ENCODE results near the gene NDUFA3. TPM values are rescaled to one million over a fixed set of nuclear protein-coding genes. Genes with fewer than 3 reads are reported as not detected.

NDUFA3 gene
- total and polyA plus RNA-seq, 11 donors: 32.2 to 1,519 (median 299) TPM

DNA sequence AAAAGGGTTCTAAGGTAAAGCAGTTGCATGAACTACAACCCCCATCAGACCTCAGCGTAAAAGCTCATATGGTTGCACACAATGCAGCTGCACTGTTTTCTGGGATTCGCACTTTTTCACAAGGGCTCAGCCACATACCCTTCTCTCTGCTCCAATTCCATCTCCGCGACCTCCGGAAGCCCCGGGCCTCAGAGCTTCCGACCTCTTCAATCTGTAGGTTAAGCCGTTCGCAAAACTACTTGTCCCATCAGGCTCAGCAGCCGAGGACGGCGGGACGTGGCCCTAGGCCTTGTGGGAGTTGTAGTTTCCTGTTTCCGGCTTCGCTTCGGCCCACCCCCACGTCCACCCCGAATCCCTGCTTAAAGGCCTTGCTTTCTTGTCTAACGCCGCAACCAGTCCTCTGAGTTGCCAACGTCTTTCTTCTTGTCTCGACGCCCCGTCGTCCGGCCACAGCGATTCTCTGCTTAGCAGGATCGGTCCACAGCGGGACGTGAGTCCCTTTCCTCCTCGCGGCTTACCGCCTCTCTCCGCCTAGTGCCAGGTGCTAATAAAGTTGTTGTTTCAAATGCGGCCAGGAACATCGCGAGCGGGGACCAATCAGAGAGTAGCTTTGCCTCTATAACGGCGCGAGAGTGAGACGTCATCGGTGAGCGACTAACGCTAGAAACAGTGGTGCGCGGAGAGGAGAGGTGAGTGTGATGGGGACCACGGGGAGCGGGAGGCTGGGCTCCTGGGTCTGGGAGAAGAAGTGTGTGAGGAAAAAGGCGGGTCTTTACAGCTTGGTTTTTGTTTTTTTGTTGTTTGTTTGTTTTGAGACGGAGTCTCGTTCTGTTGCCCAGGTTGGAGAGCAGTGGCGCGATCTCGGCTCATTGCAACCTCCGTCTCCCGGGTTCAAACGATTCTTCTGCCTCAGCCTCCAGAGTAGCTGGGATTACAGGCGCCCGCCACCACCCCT lies 12.7 kb downstream of the NDUFA3 start, which contains the start of the genes PRPF31 and TFPT:
PRPF31 (plus strand) TSS at position 646 of the 955 bp plus-strand sequence. CDS start 2,525 bp downstream, outside the sequence.
TFPT (minus strand) TSS at position 549 of the 955 bp plus-strand sequence; CDS start at position 161, 388 bp downstream.
- TF ChIP-seq, protein P1, sequence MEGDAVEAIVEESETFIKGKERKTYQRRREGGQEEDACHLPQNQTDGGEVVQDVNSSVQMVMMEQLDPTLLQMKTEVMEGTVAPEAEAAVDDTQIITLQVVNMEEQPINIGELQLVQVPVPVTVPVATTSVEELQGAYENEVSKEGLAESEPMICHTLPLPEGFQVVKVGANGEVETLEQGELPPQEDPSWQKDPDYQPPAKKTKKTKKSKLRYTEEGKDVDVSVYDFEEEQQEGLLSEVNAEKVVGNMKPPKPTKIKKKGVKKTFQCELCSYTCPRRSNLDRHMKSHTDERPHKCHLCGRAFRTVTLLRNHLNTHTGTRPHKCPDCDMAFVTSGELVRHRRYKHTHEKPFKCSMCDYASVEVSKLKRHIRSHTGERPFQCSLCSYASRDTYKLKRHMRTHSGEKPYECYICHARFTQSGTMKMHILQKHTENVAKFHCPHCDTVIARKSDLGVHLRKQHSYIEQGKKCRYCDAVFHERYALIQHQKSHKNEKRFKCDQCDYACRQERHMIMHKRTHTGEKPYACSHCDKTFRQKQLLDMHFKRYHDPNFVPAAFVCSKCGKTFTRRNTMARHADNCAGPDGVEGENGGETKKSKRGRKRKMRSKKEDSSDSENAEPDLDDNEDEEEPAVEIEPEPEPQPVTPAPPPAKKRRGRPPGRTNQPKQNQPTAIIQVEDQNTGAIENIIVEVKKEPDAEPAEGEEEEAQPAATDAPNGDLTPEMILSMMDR (IDR thresholded peaks at IDR 0.05): no peak
- peak in 1 of 2 donors; percentile 47 for TF ChIP-seq POLR2A (IDR thresholded peaks at IDR 0.05)
- ATAC-seq (peak; percentile 93 to 96 (median 94)), DNase-seq (peak; percentile 96 to 98 (median 98))
- peaks cover 3 to 45% (median 34%) of the 10 kb centered on the region in 9 donors for H3K36me3 ChIP-seq
- peak within 1 kb of the TSS; percentile 78 to 95 (median 92) for H3K27ac ChIP-seq
- peaks cover 4 to 26% (median 22%) of the 10 kb centered on the region in 12 donors for H3K4me1 ChIP-seq
- no peaks in the 10 kb centered on the region for H3K9me3 ChIP-seq
- no peaks in the 10 kb centered on the region for H3K27me3 ChIP-seq
- whole genome bisulfite sequencing, 4 donors: 0 to 1% (median 0%) methylated on average over 59 to 60 of the region's 60 CpGs
- intact Hi-C loops (cut with DNase I): loop anchor here in 2 of 10 donors (1.0 kb wide), 2 partner anchors 13 to 22 kb away; partner anchors contain the start of genes NDUFA3 (in 2 of the 2) and CNOT3 (in 1 of the 2)
- peak within 1 kb of the TSS; percentile 57 to 99 (median 80) for H3K4me3 ChIP-seq

DNA sequence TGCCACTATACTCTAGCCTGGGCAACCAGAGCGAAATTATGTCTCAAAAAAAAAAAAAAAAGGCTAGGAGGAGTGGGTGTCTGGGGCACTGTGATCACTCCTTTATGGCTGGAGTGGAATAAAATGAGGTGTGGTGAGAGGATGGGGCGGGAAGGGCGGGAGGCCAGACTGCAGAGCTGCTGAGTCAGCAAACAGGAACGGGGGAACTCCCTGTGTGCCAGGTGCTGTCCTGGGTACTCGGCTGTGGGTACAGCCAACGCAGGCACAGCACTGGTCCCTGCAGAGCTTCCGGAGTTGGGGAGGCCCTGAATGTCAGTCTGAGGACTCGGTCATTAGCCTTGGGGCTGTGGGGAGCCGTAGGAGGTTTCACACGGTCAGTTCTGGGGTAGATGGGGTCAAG lies 18.6 kb downstream of the NDUFA3 start:
- Histone ChIP-seq H3K27ac (no peak overlapping the region), H3K4me3 (no peak overlapping the region), H3K9me3 (no peaks in the 10 kb centered on the region), H3K27me3 (no peaks in the 10 kb centered on the region), H3K36me3 (peaks cover 0 to 80% (median 79%) of the 10 kb centered on the region in 9 donors), H3K4me1 (peaks cover 2 to 10% (median 8%) of the 10 kb centered on the region in 12 donors)
- TF ChIP-seq, protein P1 (IDR thresholded peaks at IDR 0.05): no peak
- no peak for TF ChIP-seq POLR2A (IDR thresholded peaks at IDR 0.05)
- DNase-seq: no peak
- WGBS, 4 donors: 95 to 97% (median 97%) methylated on average over 10 of the region's 10 CpGs
- intact Hi-C loops (cut with DNase I): no loop called here
- no peak for ATAC-seq

DNA sequence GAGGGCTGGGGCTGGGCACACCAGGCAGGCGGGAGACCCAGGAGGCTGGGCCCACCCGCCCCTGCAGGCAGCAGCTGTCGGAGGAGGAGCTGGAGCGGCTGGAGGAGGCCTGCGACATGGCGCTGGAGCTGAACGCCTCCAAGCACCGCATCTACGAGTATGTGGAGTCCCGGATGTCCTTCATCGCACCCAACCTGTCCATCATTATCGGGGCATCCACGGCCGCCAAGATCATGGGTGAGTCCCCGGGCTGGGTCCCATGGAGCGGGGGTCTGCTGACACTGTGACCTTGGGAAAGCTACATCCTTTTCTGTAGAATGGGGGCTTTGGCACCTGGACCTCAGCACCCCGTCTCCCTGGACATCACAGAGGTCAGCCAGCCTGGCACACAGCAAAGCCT lies 21.0 kb downstream of the NDUFA3 start:
- TF ChIP-seq, protein P1 (IDR thresholded peaks at IDR 0.05): no peak
- TF ChIP-seq POLR2A (IDR thresholded peaks at IDR 0.05): no peak
- H3K36me3 ChIP-seq: peaks cover 0 to 98% (median 95%) of the 10 kb centered on the region in 9 donors
- H3K4me1 ChIP-seq: no peaks in the 10 kb centered on the region
- H3K4me3 ChIP-seq: no peak overlapping the region
- H3K9me3 ChIP-seq: no peaks in the 10 kb centered on the region
- WGBS, 4 donors: 90 to 94% (median 93%) methylated on average over 13 to 17 of the region's 17 CpGs
- no peak overlapping the region for H3K27ac ChIP-seq
- intact Hi-C loops (cut with DNase I): no loop called here
- no peak for DNase-seq
- ATAC-seq: no peak
- H3K27me3 ChIP-seq: no peaks in the 10 kb centered on the region

DNA sequence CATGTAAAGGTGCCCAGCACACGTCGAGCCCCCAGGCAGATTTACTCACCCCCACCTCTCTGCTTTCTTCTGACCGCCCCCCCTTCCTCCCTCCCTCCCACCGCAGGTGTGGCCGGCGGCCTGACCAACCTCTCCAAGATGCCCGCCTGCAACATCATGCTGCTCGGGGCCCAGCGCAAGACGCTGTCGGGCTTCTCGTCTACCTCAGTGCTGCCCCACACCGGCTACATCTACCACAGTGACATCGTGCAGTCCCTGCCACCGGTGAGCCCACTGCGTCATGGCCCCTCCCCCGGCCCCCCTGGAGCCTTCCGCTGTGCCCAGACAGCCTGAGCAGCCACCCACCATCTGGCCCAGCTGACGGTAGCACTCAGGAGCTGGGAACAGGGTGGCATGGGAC lies 21.7 kb downstream of the NDUFA3 start:
- no peaks in the 10 kb centered on the region for H3K9me3 ChIP-seq
- H3K36me3 ChIP-seq: peaks cover 0 to 99% (median 95%) of the 10 kb centered on the region in 9 donors
- DNase-seq (no peak), ATAC-seq (no peak)
- 89 to 94% (median 94%) methylated on average over 16 to 19 of the region's 19 CpGs for WGBS, 4 donors
- intact Hi-C loops (cut with DNase I): no loop called here
- no peak overlapping the region for H3K4me3 ChIP-seq
- no peaks in the 10 kb centered on the region for H3K27me3 ChIP-seq
- H3K27ac ChIP-seq: no peak overlapping the region
- no peak for TF ChIP-seq POLR2A (IDR thresholded peaks at IDR 0.05)
- TF ChIP-seq, protein P1 (IDR thresholded peaks at IDR 0.05): no peak
- no peaks in the 10 kb centered on the region for H3K4me1 ChIP-seq

Measured in heart left ventricle (tissue), 16 donors.